HG03039 (cell line): ENCODE results near the gene ATG3.
"Not testable (repeated sequence)": the region's sequence is repeated elsewhere in the genome, so short reads cannot be mapped to it uniquely, and the experiment has no call there.

ENCODE experiments used
- ATAC-seq: cut with Tn5 transposase; IDR thresholded peaks from one replicate; pipeline ENCODE4 v1.9.1; 2021; ENCODE audit warnings: mild to moderate bottlenecking, moderate library complexity; ENCODE audit not compliant: unreplicated experiment

ATG3 gene

DNA sequence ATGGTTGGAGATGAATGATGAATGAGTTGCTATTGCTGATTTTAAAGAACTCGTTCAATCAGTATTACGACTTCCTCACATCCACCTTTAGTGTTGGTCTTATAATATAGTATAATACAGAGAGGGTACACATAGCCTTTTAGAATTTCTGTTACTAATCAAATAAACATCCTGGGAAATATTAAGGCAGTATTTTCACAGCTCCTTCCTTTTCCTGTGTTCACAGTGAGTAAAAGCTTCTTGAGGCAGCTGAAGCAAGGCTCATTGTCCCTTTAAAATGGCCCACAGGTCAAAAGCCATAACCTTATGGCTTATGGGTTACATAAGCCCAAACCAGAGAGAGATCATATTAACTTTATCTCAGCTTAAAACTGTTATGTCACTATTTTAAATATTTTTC is 61.1 kb downstream of the ATG3 start:
- no peak for ATAC-seq

DNA sequence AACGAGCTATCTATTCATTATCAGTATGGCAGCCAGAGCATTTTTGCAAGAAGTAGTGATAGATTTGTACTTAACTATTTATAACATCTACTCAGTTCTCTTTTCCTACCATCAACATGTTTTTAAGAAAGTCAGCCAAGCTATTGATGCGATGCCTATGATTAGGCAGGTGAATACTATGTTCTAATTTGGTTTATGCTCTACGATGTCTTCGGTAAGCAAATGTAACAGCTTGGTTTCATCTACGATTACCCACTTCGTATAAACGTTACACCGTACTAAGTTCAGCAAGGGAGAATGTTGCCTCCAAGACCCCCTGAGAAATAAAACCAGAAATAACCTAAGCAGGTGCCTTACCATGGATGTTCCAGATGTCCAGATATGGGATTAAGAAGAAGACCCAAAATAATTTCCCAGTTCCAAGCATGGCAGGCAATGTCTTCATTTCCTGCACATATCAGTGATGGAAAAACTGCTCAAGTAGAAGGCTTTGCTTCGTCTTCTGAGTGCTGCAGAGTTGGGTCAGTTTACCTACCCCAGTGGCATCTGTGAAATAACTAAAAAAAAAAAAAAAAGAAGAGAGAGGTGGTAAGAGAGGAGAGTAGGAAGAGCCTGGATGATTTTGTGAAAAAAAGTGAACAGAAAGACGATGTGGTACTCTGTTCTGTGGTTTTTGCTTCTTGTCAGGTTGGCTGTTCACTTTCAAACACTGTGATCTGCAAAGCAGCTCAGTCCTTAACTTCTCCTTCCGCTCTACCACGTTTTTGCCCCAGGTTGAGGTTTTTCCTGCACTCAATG is 62.6 kb downstream of the ATG3 start, which contains the start of gene BTLA:
TSS of gene BTLA (minus strand) at position 559 of the 798 bp plus-strand sequence. CDS start at position 445, 114 bp downstream.
- ATAC-seq, result peak; percentile 45

DNA sequence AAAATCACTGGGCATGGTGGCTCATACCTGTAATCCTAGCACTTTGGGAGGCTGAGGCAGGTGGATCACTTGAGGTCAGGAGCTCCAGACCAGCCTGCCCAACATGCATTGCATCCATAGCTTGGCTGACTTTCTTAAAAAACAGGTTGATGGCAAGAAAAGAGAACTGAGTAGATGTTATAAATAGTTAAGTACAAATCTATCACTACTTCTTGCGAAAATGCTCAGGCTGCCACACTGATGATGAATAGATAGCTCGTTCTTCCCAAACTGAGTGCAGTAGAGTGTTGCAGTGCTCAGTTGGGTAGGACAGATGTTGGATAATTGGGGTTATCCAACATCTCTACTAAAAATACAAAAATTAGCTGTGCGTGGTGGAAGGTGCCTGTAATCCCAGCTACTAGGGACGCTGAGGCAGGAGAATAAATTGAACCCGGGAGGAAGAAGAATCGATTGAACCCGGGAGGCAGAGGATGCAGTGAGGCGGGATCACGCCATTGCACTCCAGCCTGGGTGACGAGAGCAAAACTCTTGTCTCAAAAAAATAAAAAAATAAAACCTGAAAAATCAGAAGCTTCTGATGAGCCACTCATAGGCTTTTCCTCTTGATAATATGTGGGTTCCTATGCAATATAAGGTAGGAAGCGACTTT is 63.7 kb downstream of the ATG3 start:
- no peak for ATAC-seq

DNA sequence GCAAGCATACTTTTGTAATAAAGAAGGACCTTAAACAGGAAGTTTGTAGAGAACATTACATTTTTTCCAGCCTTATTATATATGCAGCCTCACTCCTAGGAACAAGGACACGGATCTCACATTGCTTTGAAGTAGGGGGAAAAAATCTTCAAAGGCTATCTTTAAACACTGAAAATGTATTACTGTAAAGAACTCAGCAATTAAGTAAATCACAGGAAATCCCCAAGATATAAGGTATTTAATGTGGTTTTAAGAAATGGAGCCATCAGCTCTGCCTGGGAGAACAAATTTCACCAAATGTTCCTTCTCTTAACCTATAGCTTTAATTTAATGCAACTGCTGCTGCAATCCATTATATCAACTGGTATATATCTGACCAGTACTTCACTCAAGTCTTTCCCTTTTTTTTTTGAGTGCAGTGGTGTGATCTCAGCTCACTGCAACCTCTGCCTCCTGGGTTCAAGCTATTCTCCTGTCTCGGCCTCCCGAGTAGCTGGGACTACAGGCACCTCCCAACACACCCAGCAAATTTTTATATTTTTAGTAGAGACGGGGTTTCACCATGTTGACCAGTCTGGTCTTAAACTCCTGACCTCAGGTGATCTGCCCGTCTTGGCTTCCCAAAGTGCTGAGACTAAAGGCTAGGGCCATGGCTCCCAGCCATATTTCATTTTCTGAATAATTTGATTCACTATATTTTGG is 65.2 kb downstream of the ATG3 start:
- no peak for ATAC-seq

DNA sequence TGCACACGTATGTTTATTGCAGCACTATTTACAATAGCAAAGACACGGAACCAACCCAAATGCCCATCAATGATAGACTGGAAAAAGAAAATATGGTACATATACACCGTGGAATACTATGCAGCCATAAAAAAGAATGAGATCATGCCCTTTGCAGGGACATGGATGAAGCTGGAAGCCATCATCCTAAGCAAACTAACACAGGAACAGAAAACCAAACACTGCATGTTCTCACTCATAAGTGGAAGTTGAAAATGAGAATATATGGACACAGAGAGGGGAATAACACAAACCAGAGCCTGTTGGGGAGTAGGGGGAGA is 67.4 kb downstream of the ATG3 start:
- ATAC-seq, result not testable (repeated sequence)

DNA sequence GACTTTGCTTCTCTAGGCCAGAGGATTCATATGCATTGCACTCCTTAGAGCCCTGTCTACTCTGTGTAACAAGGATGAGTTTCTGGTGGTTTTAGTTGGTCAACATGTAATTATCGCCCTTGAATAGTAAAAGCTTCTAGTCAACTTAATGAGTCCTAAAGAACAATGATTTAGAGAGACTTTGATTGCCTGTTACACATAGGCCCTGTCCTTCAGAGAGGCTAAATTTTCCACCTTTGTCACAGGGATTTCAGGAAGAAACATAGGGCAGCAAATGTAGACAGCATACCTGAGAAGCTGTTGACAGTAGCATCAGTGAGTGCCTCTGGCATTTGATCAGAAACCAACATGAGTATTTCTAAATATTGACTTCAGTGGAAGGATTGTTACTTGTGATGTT is 69.6 kb downstream of the ATG3 start:
- no peak for ATAC-seq

DNA sequence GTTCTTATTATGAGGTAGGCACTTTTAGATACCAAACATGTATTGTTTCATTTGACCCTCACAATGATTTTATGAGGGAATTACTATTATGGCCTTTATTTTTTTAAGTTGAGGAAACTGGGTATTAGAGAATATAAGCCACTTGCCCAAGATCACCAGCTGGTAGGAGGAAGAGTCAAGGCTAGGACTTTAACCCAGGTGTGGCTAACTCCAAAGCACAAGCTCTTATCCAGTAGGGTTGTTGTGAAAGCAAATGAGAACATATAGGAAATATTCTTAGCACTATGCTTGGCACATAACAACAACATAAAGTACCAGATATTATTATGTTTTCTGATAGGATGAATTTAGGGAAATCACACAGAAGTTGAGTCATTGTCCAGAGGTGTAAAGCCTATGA is 70.4 kb downstream of the ATG3 start:
- ATAC-seq, result no peak

DNA sequence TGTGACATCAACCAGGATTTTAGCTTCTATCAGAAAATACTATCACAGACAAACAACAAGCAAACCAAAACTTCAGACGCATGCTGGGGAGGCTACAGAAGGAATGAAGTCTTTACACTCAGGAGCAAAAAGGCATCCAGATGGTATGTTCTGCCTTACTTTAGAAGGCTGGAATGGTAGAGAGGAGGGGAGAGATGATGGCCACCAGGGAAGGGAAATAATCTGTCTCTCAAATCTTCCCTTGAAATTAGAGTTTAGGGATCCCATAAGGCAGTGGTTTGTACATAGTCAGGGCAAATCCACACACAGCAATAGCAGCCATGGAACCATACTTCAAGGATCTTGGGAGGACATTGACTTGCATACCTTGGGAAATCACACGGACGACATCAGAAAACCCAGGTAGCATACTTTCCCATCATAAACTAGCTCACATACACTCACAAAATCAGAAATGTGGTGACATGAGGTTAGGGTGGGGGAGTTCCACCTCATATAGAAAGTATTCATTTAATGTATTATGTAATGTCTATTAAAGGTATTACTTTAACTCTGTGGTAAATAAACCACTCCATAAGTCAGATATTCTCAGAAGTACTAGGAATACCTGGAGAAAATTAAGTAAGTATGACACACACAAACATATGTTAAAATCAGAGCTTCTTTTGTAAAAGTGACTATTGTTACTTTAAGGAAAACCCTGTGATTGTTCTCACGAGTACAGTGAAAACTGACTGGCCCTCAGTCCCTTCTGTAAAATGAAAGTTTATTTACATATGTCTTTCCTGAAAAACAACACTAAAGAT is 71.9 kb downstream of the ATG3 start:
- peak; percentile 61 for ATAC-seq

DNA sequence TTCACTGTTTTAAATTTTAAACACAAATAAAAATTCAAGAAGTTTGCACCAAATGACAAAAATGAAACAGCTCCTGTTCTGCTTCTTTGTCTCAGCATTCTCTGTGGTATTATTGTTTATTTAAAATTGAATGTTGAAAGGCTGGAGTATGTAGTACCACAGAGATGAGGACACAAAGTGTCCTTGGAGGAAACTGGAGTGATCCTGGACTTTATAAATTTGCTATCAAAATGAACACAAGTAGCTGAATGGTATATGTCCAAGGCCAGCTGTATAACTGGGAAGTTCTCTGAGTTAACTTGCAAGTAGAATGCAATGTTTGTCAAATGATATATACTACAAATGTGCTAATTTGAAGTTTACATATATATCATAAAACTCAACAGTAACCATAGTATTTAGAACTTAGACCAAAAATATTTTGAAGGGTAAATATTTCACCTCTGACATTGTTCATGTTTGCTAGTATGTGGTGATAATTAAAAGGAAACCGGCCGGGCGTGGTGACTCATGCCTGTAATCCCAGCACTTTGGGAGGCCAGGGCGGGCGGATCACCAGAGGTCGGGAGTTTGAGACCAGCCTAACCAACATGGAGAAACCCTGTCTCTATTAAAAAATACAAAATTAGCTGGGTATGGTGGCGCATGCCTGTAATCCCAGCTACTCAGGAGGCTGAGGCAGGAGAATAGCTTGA is 74.8 kb downstream of the ATG3 start:
- ATAC-seq, result no peak

DNA sequence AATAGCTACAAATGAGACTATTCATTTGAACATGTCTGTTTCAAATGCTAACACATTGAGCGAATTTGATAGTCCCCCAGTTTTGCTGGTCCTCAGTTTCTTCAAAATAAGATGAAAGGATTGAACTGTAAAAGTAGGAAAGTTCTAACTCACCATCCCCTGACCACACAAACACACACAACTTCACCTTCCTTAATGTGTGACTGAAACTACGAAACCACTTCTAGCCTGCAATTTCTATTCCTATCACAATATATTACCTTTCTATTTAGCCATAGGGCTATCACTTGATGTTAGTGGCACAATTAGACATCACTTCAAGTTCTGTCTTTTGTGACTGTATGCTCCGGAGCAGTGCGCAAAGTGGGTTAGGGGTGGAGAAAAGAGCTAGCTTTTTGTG is 77.4 kb downstream of the ATG3 start:
- ATAC-seq, result no peak

DNA sequence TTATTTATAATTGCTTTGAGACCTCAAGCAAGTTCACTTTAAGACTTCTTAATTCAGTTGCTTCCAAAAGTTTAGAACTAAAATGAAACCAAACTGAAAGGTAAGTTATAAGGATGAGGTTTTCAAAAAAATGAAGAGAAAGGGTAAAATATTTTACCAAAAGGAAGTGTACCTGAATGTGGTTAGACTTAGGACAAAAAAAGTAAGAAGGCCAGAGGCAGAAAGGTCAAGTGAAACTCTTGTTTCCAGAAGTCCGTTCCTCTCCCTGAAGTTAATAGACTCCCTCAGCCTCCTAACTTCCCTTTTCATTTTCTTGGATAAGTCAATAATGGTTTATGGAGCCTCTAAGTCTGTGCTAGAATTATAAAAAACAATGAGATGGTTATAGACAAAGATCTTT is 79.1 kb downstream of the ATG3 start:
- no peak for ATAC-seq
